SU-DHL-6 (cell line): ENCODE data around the gene POLR2J.
"Not testable (repeated sequence)": the region's sequence is repeated elsewhere in the genome, so short reads cannot be mapped to it uniquely, and the experiment has no call there.

Source experiments
- CTCF ChIP-seq: fragments of 200-600 bp; sonication (generic); IDR thresholded peaks from one replicate; pipeline ENCODE4 v1.5.1; 2017; ENCODE audit warnings: antibody characterized with exemption, mild to moderate bottlenecking, low read length, moderate library complexity; ENCODE audit not compliant: insufficient read depth, poor library complexity, severe bottlenecking
- EZH2phosphoT487 ChIP-seq: fragments of 200-600 bp; sonication (generic), shearing (Covaris generic); conservative IDR thresholded peaks from 2 replicates; pipeline ENCODE4 v1.6.1; 2018; ENCODE audit warnings: mild to moderate bottlenecking, antibody characterized with exemption, low read length, moderate library complexity, mixed read lengths

DNA sequence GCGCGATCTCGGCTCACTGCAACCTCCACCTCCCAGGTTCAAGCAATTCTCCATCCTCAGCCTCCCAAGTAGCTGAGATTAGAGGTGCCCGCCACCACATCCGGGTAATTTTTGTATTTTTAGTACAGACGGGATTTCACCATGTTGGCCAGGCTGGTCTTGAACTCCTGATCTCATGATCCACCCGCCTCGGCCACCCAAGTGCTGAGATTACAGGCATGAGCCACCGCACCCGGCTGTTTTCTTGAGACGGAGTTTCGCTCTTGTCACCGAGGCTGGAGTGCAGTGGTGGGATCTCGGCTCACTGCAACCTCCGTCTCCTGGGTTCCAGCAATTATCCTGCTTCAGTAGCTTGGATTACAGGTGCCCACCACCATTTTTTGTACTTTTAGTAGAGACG, 19.6 kb upstream of the POLR2J start:
- not testable (repeated sequence) for TF ChIP-seq CTCF, EZH2phosphoT487
